NCI-H1436 (cell line): Measurements from ENCODE around the gene BCLAF1.
"Not testable (repeated sequence)": the region's sequence is repeated elsewhere in the genome, so short reads cannot be mapped to it uniquely, and the experiment has no call there.

Source experiments
- DNase-seq: peaks from one replicate; lab custom pipeline; 2025; lab: John Stamatoyannopoulos, UW

The BCLAF1 gene

GRCh38 chr6:136249811-136250685 lies 39.6 kb downstream of the BCLAF1 start, which contains the start of gene MTFR2:
Gene MTFR2, minus strand, starts transcription at chr6:136250311. Its CDS starts 1,212 bp downstream, at chr6:136249099.
- peak; percentile 96 for DNase-seq

- no peak for DNase-seq
Observed at GRCh38 chr6:136249336-136249735, 40.3 kb downstream of the BCLAF1 start.

GRCh38 chr6:136244061-136244616 lies 45.5 kb downstream of the BCLAF1 start:
- DNase-seq, result no peak

- DNase-seq, result no peak
Observed at GRCh38 chr6:136236466-136237293, 53.0 kb downstream of the BCLAF1 start.

- no peak for DNase-seq
Observed at GRCh38 chr6:136235233-136235564, 54.4 kb downstream of the BCLAF1 start.

- DNase-seq, result no peak
Observed at GRCh38 chr6:136232701-136233100, 56.9 kb downstream of the BCLAF1 start.

- no peak for DNase-seq
Observed at GRCh38 chr6:136230219-136230853, 59.3 kb downstream of the BCLAF1 start.

- DNase-seq, result no peak
Observed at GRCh38 chr6:136228814-136229213, 60.8 kb downstream of the BCLAF1 start.

GRCh38 chr6:136226674-136227377 lies 62.8 kb downstream of the BCLAF1 start:
- no peak for DNase-seq

GRCh38 chr6:136226027-136226673 lies 63.5 kb downstream of the BCLAF1 start:
- peak; percentile 43 for DNase-seq

- no peak for DNase-seq
Observed at GRCh38 chr6:136225496-136225895, 64.2 kb downstream of the BCLAF1 start.

GRCh38 chr6:136224974-136225373 lies 64.7 kb downstream of the BCLAF1 start:
- DNase-seq, result not testable (repeated sequence)

GRCh38 chr6:136216503-136217401 lies 72.9 kb downstream of the BCLAF1 start:
- no peak for DNase-seq

GRCh38 chr6:136213853-136214252 lies 75.8 kb downstream of the BCLAF1 start:
- DNase-seq, result no peak

- DNase-seq, result no peak
Observed at GRCh38 chr6:136213012-136213539, 76.6 kb downstream of the BCLAF1 start.

GRCh38 chr6:136212608-136213007 lies 77.0 kb downstream of the BCLAF1 start:
- DNase-seq, result no peak

- no peak for DNase-seq
Observed at GRCh38 chr6:136210398-136211165, 79.1 kb downstream of the BCLAF1 start.

- no peak for DNase-seq
Observed at GRCh38 chr6:136209496-136209895, 80.2 kb downstream of the BCLAF1 start.

- no peak for DNase-seq
Observed at GRCh38 chr6:136208783-136209182, 80.9 kb downstream of the BCLAF1 start.
